Hepatocyte (in vitro differentiated cells): Measurements from ENCODE around the gene MTARC1. TPM values are rescaled to one million over a fixed set of nuclear protein-coding genes. Genes with fewer than 3 reads are reported as not detected.
A peak's percentile ranks its signal among the peaks of the same experiment; 100 is the strongest.

ENCODE experiments used
- DNase-seq: peaks from one replicate; pipeline ENCODE4 v3.0.0-alpha.2; 2016; ENCODE audit warnings: low spot score
- H2AFZ ChIP-seq: fragments of 200-600 bp; sonication (generic); 2 replicates; pipeline ENCODE4 v1.6.0; 2016; ENCODE audit warnings: antibody characterized with exemption, mild to moderate bottlenecking
- H3K27ac ChIP-seq: fragments of 200-600 bp; sonication (generic); 2 replicates; pipeline ENCODE4 v1.5.1; 2016; ENCODE audit warnings: mild to moderate bottlenecking
- H3K27me3 ChIP-seq: fragments of 200-600 bp; sonication (generic); 2 replicates; pipeline ENCODE4 v1.6.1; 2016
- H3K36me3 ChIP-seq: fragments of 200-600 bp; sonication (generic); replicated peaks from 2 replicates; pipeline ENCODE4 v1.5.1; 2016; ENCODE audit warnings: low read depth; ENCODE audit not compliant: insufficient read depth
- H3K4me1 ChIP-seq: fragments of 200-600 bp; sonication (generic); 2 replicates; pipeline ENCODE4 v1.5.1; 2016; ENCODE audit warnings: mild to moderate bottlenecking, moderate library complexity; ENCODE audit not compliant: insufficient read depth
- H3K4me2 ChIP-seq: fragments of 200-600 bp; sonication (generic); 2 replicates; pipeline ENCODE4 v1.6.0; 2016
- H3K4me3 ChIP-seq: fragments of 200-600 bp; sonication (generic); 2 replicates; pipeline ENCODE4 v1.5.1; 2016; ENCODE audit warnings: mild to moderate bottlenecking
- H3K79me2 ChIP-seq: fragments of 200-600 bp; sonication (generic); 2 replicates; pipeline ENCODE4 v1.6.0; 2017; ENCODE audit warnings: mild to moderate bottlenecking
- H3K9me2 ChIP-seq: fragments of 200-600 bp; sonication (generic); replicated peaks from 2 replicates; pipeline ENCODE4 v1.6.0; 2017; ENCODE audit warnings: mild to moderate bottlenecking; ENCODE audit not compliant: insufficient read depth
- H3K9me3 ChIP-seq: fragments of 200-600 bp; sonication (generic); 2 replicates; pipeline ENCODE4 v1.5.1; 2016; ENCODE audit warnings: low read depth, mild to moderate bottlenecking
- H4K20me1 ChIP-seq: fragments of 200-600 bp; sonication (generic); 2 replicates; pipeline ENCODE4 v1.6.0; 2016; ENCODE audit warnings: mild to moderate bottlenecking; ENCODE audit not compliant: insufficient read depth, poor library complexity, severe bottlenecking
- CTCF ChIP-seq: fragments of 200-600 bp; sonication (generic); IDR thresholded peaks from 2 replicates; pipeline ENCODE4 v1.5.1; 2016; ENCODE audit warnings: antibody characterized with exemption, mild to moderate bottlenecking; ENCODE audit not compliant: poor library complexity
- EZH2 ChIP-seq: fragments of 200-600 bp; sonication (generic); IDR thresholded peaks from 2 replicates; pipeline ENCODE4 v1.6.1; 2016; ENCODE audit warnings: antibody characterized with exemption, mild to moderate bottlenecking, borderline replicate concordance
- EZH2phosphoT487 ChIP-seq: fragments of 200-600 bp; sonication (generic); IDR thresholded peaks from one replicate; pipeline ENCODE4 v1.6.1; 2018; ENCODE audit warnings: antibody characterized with exemption, mild to moderate bottlenecking, low read depth, moderate library complexity; ENCODE audit not compliant: unreplicated experiment, severe bottlenecking
- WGBS: methylation state at CpG from one replicate; pipeline ENCODE4 v1.1.6; 2016; ENCODE audit warnings: low lambda C conversion rate; ENCODE audit errors: missing lambda C conversion rate; 5-methylcytosine and 5-hydroxymethylcytosine counted together
- polyA plus RNA-seq: library from polyadenylated mRNA; unstranded; fragments of >200 nt; fragmentation: Nextera tagmentation; extraction: Ambion mirVana; gene quantifications from 2 replicates; pipeline ENCODE4 v1.2.1, GENCODE V29; 2016
- total RNA-seq: library from RNA; depleted of rRNA; stranded (reverse); fragments of >200 nt; gene quantifications from 2 replicates; pipeline ENCODE4 v1.2.3, GENCODE V29; 2014

The MTARC1 gene
- total and polyA plus RNA-seq, 2 experiments from 2014 or later = 15.8 to 24.0 TPM

DNA sequence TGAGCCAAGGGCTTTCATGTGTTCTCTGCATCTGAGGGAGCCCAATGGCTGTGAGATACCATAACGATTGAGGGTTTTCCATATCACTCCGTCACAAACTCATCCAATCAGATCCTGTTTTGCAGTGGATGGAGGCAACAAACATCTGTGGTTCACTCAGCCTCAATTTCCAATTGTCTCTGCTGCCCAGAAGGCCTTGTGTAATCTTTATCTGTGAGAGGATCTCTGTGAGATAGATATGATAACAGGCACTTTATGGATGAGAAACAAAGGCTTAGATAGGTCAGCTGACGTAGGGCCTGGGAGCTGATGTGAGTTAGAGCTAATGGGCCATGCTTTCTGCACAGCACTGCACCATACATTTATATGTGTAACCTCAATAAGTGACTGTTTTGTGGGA lies 3.3 kb upstream of the MTARC1 start:
- no peaks in the 10 kb centered on the region for H4K20me1 ChIP-seq
- WGBS = 78% methylated on average over 3 of the region's 3 CpGs
- H3K27ac ChIP-seq = no peak overlapping the region
- H3K4me3 ChIP-seq = no peak overlapping the region
- H3K36me3 ChIP-seq = no peaks in the 10 kb centered on the region
- no peaks in the 10 kb centered on the region for H3K9me2 ChIP-seq
- H3K9me3 ChIP-seq = no peaks in the 10 kb centered on the region
- no peaks in the 10 kb centered on the region for H3K79me2 ChIP-seq
- no peak overlapping the region for H3K4me2 ChIP-seq
- no peak for DNase-seq
- H3K4me1 ChIP-seq = peaks cover 15% of the 10 kb centered on the region
- no peaks in the 10 kb centered on the region for H3K27me3 ChIP-seq
- TF ChIP-seq EZH2 (no peak), EZH2phosphoT487 (no peak), CTCF (no peak)
- no peak overlapping the region for H2AFZ ChIP-seq

GRCh38 chr1:220784751-220785150 lies 2.0 kb upstream of the MTARC1 start:
- H3K36me3 ChIP-seq = no peaks in the 10 kb centered on the region
- no peak overlapping the region for H3K4me3 ChIP-seq
- H3K4me2 ChIP-seq = no peak overlapping the region
- peak overlapping the region; percentile 31 for H3K27ac ChIP-seq
- H3K9me2 ChIP-seq = no peaks in the 10 kb centered on the region
- H2AFZ ChIP-seq = no peak overlapping the region
- H3K9me3 ChIP-seq = no peaks in the 10 kb centered on the region
- H3K4me1 ChIP-seq = peaks cover 15% of the 10 kb centered on the region
- no peaks in the 10 kb centered on the region for H4K20me1 ChIP-seq
- H3K79me2 ChIP-seq = no peaks in the 10 kb centered on the region
- WGBS = 87% methylated on average over 4 of the region's 4 CpGs
- no peak for DNase-seq
- no peaks in the 10 kb centered on the region for H3K27me3 ChIP-seq
- TF ChIP-seq EZH2 (no peak), EZH2phosphoT487 (no peak), CTCF (no peak)

DNA sequence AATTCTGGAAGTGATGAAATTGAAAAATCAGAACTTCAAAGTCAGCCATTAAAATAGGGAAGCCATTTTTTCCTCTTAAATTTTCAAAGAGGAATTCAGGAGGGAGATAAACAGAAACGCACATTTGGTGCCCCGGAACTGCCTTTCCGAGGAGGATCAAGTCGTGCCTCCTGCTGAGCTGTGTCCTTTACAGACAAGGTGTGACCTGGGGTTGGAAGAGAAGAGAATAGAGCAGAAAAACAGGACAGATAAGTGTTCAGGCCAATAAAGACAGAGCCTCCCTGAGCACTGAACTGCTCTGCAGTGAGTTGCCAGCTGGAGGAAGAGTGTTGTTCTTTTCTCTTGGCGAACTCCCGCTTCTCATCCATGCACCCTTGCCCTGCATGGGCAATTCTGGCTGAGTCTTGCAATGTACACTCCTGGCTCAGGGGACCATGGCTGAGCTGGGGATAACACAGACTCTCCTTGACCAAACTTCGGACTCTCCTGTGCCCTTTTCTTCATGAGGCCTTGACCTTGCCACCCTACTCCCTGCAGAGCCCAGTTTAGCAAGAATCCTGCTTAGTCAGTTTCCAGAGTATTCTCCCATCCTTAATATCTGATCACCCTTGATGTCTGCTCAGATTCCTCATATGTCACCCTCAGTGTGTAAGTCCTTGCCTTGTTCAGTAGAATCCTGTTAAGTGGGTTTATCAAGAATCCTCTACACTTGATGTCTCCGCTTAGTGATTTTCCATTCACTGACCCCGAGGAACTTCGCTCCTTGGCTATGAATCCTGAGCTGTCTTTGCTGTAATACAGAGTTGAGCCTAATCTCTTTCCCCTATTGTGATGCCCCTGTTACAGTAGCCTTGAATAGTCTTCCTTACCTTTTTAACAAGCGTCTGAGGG lies 1.3 kb upstream of the MTARC1 start:
- Histone ChIP-seq H3K9me2 (no peaks in the 10 kb centered on the region), H3K36me3 (no peaks in the 10 kb centered on the region), H3K9me3 (no peaks in the 10 kb centered on the region), H4K20me1 (no peaks in the 10 kb centered on the region), H3K4me1 (peaks cover 15% of the 10 kb centered on the region), H3K27me3 (no peaks in the 10 kb centered on the region), H3K4me2 (peak overlapping the region; percentile 96), H3K4me3 (no peak overlapping the region), H2AFZ (peak overlapping the region; percentile 22), H3K27ac (peak overlapping the region; percentile 77), H3K79me2 (no peaks in the 10 kb centered on the region)
- WGBS = 85% methylated on average over 11 of the region's 11 CpGs
- no peak for TF ChIP-seq EZH2
- DNase-seq = no peak

DNA sequence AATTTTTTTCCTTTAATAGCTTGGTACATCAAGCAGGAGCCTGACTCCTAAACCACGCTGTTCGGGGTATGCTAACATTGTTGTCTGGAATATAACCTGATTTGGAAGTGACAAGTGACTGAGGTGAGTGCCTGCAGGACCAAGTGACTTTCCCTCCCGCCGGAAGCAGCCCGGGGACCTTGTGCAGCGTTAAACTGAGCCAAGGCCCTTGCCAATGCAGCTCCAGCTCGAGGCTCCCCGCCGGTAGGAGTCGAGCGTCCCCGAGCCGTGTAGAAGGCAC lies 716 bp upstream of the MTARC1 start:
- Histone ChIP-seq H3K79me2 (no peaks in the 10 kb centered on the region), H4K20me1 (no peaks in the 10 kb centered on the region), H3K27ac (peak overlapping the region; percentile 77), H3K36me3 (no peaks in the 10 kb centered on the region), H3K4me1 (peaks cover 15% of the 10 kb centered on the region), H3K4me3 (no peak overlapping the region), H2AFZ (peak overlapping the region; percentile 22), H3K9me3 (no peaks in the 10 kb centered on the region), H3K9me2 (no peaks in the 10 kb centered on the region), H3K4me2 (peak overlapping the region; percentile 96), H3K27me3 (no peaks in the 10 kb centered on the region)
- TF ChIP-seq CTCF = no peak
- TF ChIP-seq EZH2phosphoT487 = no peak
- TF ChIP-seq EZH2 = no peak
- no peak for DNase-seq
- 25% methylated on average over 13 of the region's 13 CpGs for WGBS
